NK-92 (cell line): ENCODE measurements around the gene MEF2B.
"Not testable (repeated sequence)": the region's sequence is repeated elsewhere in the genome, so short reads cannot be mapped to it uniquely, and the experiment has no call there.

Source experiments
- DNase-seq: peaks from one replicate; lab custom pipeline; 2025; ENCODE audit not compliant: unreplicated experiment; lab: John Stamatoyannopoulos, UW

Gene MEF2B

GRCh38 chr19:19193926-19194325 is 23.9 kb upstream of the MEF2B start:
- DNase-seq: no peak

GRCh38 chr19:19192910-19193423 is 22.9 kb upstream of the MEF2B start:
- DNase-seq: no peak

- DNase-seq: peak; percentile 94
Observed at GRCh38 chr19:19192078-19192882, 22.2 kb upstream of the MEF2B start, which contains the start of the genes BORCS8 and RFXANK. BORCS8 (minus strand) TSS chr19:19192152; CDS start chr19:19192117, 35 bp downstream. RFXANK (plus strand) TSS chr19:19192258; CDS start chr19:19193947, 1,689 bp downstream.

- no peak for DNase-seq
Observed at GRCh38 chr19:19191768-19192077, 21.7 kb upstream of the MEF2B start.

- no peak for DNase-seq
Observed at GRCh38 chr19:19186742-19187141, 16.7 kb upstream of the MEF2B start.

- no peak for DNase-seq
Observed at GRCh38 chr19:19185853-19186740, 16.0 kb upstream of the MEF2B start.

- DNase-seq: no peak
Observed at GRCh38 chr19:19181488-19181998, 11.5 kb upstream of the MEF2B start.

- DNase-seq: no peak
Observed at GRCh38 chr19:19179548-19180441, 9.7 kb upstream of the MEF2B start.

GRCh38 chr19:19176950-19177349 is 6.9 kb upstream of the MEF2B start:
- no peak for DNase-seq

- DNase-seq: not testable (repeated sequence)
Observed at GRCh38 chr19:19173243-19173642, 3.2 kb upstream of the MEF2B start.

GRCh38 chr19:19171821-19172532 is 1.9 kb upstream of the MEF2B start:
- DNase-seq: no peak

- DNase-seq: no peak
Observed at GRCh38 chr19:19170873-19171672, 1.0 kb upstream of the MEF2B start.

GRCh38 chr19:19169236-19170052 is 619 bp downstream of the MEF2B start:
- no peak for DNase-seq

- no peak for DNase-seq
Observed at GRCh38 chr19:19167612-19168011, 2.5 kb downstream of the MEF2B start.

GRCh38 chr19:19165396-19165795 is 4.7 kb downstream of the MEF2B start:
- no peak for DNase-seq

- DNase-seq: no peak
Observed at GRCh38 chr19:19162495-19162894, 7.6 kb downstream of the MEF2B start.

GRCh38 chr19:19160461-19161035 is 9.5 kb downstream of the MEF2B start:
- no peak for DNase-seq

GRCh38 chr19:19159534-19159933 is 10.5 kb downstream of the MEF2B start:
- no peak for DNase-seq
